Body of pancreas (tissue), 4 donors: ENCODE measurements around the gene PDE3A. TPM values are rescaled to one million over a fixed set of nuclear protein-coding genes. Genes with fewer than 3 reads are reported as not detected.

Experiments used
- ATAC-seq: fragments of 150-250 bp; one replicate; pipeline ENCODE4 v1.9.1; 2016
- DNase-seq, 4 donors: peaks; one replicate each; pipeline ENCODE4 v3.0.0-alpha.2; 2019
- H3K27ac ChIP-seq, 4 donors: fragments of 200-600 bp; sonication (generic); 1 replicate in 3 of 4; 2 replicates in 1 of 4; pipeline versions ENCODE4 v1.5.1 to v1.6.1; 2016 to 2019; ENCODE audit warnings: mild to moderate bottlenecking in 1 of 4, mixed read lengths in 1 of 4, moderate library complexity in 1 of 4
- H3K27me3 ChIP-seq, 2 donors: fragments of 200-600 bp; sonication (generic); one replicate each; pipeline ENCODE4 v1.6.0; 2016; ENCODE audit warnings: mild to moderate bottlenecking in 1 of 2
- H3K36me3 ChIP-seq, 2 donors: fragments of 200-600 bp; sonication (generic); replicated peaks in 1 of 2; 2 replicates each; pipeline ENCODE4 v1.5.1; 2016; ENCODE audit warnings: low read depth in 2 of 2; ENCODE audit not compliant: insufficient read depth in 1 of 2
- H3K4me1 ChIP-seq: fragments of 200-600 bp; sonication (generic); one replicate; pipeline ENCODE4 v1.6.0; 2016
- H3K4me3 ChIP-seq, 2 donors: fragments of 200-600 bp; sonication (generic); 1 replicate in 1 of 2; 2 replicates in 1 of 2; pipeline ENCODE4 v1.5.1; 2016 to 2019
- H3K9me3 ChIP-seq, 3 donors: fragments of 200-600 bp; sonication (generic); 1 replicate in 2 of 3; 2 replicates in 1 of 3; pipeline ENCODE4 v1.5.1; 2016
- POLR2A ChIP-seq, 3 donors: fragments of 450-650 bp; IDR thresholded peaks; one replicate each; pipeline ENCODE4 v1.6.1; 2016; ENCODE audit warnings: antibody characterized with exemption in 3 of 3, mild to moderate bottlenecking in 2 of 3
- WGBS, 2 donors: methylation state at CpG; one replicate each; pipeline ENCODE4 v1.1.5; 2017; 5-methylcytosine and 5-hydroxymethylcytosine counted together
- intact Hi-C: fragments of 100-400 bp; cut with DNase I; formaldehyde crosslinking; loops from one replicate; pipeline ENCODE4 v1.15.1; 2023
- total RNA-seq, 2 donors: library from RNA; depleted of rRNA; stranded (reverse); fragments of >200 nt; gene quantifications; one replicate each; pipeline ENCODE4 v1.1.0, GENCODE V29; 2016
- TF ChIP-seq, protein P1 (sequence below), 7 experiments: fragments of 450-650 bp in 4 of 7; fragments of 200-600 bp in 3 of 7; sonication (generic) in 3 of 7; IDR thresholded peaks; one replicate each; pipeline ENCODE4 v1.5.1; 2016 to 2019; ENCODE audit warnings: antibody characterized with exemption in 7 of 7

PDE3A gene
- total RNA-seq, 2 donors from 2014 or later = 20.5 to 28.3 TPM

DNA sequence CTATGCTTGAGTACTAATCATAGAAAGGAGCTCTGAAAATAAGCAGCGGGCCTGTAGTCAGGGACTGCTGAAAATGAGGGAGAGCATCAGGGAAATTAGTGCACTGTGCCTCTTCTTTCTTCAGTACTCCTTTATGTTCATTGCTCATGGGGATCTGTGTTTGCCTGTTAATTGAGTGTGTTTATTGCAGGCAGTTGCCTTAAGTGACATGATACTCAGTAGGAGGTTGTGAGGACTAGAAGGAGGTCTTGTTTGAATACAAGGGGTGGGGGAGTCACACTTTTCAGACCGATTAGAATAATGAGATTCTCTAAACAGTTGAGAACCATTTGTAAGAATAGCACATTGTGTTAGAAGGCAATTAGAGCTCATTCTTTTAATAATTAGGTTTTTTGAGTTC, 224.2 kb downstream of the PDE3A start:
- Histone ChIP-seq H3K4me3 (no peak overlapping the region), H3K27ac (no peak overlapping the region), H3K9me3 (no peaks in the 10 kb centered on the region), H3K4me1 (no peaks in the 10 kb centered on the region), H3K36me3 (no peaks in the 10 kb centered on the region), H3K27me3 (no peaks in the 10 kb centered on the region)
- WGBS, 2 donors = 37 to 57% methylated on average over 2 of the region's 2 CpGs
- DNase-seq (no peak), ATAC-seq (no peak)
- intact Hi-C loops = no loop called here
- TF ChIP-seq, protein P1, sequence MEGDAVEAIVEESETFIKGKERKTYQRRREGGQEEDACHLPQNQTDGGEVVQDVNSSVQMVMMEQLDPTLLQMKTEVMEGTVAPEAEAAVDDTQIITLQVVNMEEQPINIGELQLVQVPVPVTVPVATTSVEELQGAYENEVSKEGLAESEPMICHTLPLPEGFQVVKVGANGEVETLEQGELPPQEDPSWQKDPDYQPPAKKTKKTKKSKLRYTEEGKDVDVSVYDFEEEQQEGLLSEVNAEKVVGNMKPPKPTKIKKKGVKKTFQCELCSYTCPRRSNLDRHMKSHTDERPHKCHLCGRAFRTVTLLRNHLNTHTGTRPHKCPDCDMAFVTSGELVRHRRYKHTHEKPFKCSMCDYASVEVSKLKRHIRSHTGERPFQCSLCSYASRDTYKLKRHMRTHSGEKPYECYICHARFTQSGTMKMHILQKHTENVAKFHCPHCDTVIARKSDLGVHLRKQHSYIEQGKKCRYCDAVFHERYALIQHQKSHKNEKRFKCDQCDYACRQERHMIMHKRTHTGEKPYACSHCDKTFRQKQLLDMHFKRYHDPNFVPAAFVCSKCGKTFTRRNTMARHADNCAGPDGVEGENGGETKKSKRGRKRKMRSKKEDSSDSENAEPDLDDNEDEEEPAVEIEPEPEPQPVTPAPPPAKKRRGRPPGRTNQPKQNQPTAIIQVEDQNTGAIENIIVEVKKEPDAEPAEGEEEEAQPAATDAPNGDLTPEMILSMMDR (IDR thresholded peaks at IDR 0.05) = no peak
- TF ChIP-seq POLR2A (IDR thresholded peaks at IDR 0.05) = no peak

DNA sequence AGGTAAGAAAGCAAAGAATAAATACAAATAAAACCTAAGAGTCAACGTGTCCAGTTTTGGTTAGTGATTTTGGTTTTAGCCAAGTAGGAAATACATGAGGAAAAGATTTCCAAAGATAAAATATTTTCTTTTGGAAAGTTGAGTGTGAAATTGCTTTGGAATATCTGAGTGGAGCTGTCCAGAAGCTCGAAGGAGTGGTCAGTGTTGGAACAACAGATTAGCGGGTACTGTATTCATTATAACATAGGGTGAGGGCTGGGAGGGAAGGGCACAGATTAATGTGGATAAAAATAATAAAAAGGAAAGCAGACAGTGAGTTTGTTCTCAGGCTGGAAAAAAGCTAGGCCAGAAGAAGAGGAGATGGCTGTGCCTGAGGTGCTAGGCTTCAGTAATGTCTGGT, 225.3 kb downstream of the PDE3A start:
- 58 to 69% methylated on average over 3 of the region's 3 CpGs for WGBS, 2 donors
- H3K27ac ChIP-seq = no peak overlapping the region

DNA sequence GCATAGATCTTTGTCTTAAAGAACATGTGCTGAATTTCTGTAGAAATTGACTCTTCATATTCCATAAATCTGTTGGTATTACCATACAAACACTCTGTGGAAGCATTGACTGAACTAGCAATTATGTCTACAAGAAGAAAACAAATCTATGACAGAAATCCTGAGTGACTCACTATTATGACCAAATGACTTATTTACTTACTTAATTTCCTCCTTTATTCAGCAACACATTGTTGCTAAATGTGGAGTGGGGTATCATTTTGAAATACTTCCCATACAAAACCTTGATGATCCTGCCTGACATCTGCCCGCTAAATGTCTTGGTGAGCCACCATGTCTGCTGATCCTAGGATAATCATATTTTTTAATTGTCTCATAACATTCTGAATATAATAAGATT, 227.7 kb downstream of the PDE3A start:
- no peaks in the 10 kb centered on the region for H3K4me1 ChIP-seq
- WGBS, 2 donors = 66 to 91% methylated on average over 1 of the region's 1 CpG
- no peak for DNase-seq
- H3K27ac ChIP-seq = no peak overlapping the region
- TF ChIP-seq, protein P1 (IDR thresholded peaks at IDR 0.05) = no peak
- ATAC-seq = no peak
- no peaks in the 10 kb centered on the region for H3K36me3 ChIP-seq
- no peaks in the 10 kb centered on the region for H3K27me3 ChIP-seq
- H3K4me3 ChIP-seq = no peak overlapping the region
- intact Hi-C loops = no loop called here
- H3K9me3 ChIP-seq = no peaks in the 10 kb centered on the region

More for the DNA sequence above, 225.3 kb downstream of the PDE3A start:
- Histone ChIP-seq H3K9me3 (no peaks in the 10 kb centered on the region), H3K4me1 (no peaks in the 10 kb centered on the region), H3K36me3 (no peaks in the 10 kb centered on the region), H3K4me3 (no peak overlapping the region), H3K27me3 (no peaks in the 10 kb centered on the region)
- ATAC-seq (no peak), DNase-seq (no peak)
- intact Hi-C loops = no loop called here
- TF ChIP-seq, protein P1 (IDR thresholded peaks at IDR 0.05) = no peak
- no peak for TF ChIP-seq POLR2A (IDR thresholded peaks at IDR 0.05)

DNA sequence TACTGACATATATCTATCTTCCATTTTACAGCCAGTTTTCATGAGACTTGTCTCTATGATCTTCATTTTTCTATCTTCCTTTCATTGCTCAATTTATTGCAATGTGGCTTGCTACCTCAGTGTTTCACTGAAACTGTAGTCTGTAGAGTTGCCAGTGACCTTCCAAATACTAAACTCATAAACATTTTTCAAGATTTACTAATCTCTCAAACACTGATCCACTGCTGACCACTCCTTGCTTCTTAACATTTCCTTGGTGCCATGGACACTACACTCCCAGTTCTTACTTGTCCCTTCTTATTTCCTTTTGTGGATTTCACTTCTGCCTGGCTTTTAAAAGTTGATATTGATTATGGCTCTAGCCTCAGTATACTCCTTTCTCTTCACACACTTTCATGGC, 231.4 kb downstream of the PDE3A start:
- Histone ChIP-seq H3K27ac (no peak overlapping the region), H3K27me3 (no peaks in the 10 kb centered on the region), H3K4me3 (no peak overlapping the region), H3K9me3 (no peaks in the 10 kb centered on the region), H3K4me1 (no peaks in the 10 kb centered on the region), H3K36me3 (no peaks in the 10 kb centered on the region)
- no peak for ATAC-seq
- intact Hi-C loops = no loop called here
- TF ChIP-seq POLR2A (IDR thresholded peaks at IDR 0.05) = no peak
- TF ChIP-seq, protein P1 (IDR thresholded peaks at IDR 0.05) = no peak
- no peak for DNase-seq

DNA sequence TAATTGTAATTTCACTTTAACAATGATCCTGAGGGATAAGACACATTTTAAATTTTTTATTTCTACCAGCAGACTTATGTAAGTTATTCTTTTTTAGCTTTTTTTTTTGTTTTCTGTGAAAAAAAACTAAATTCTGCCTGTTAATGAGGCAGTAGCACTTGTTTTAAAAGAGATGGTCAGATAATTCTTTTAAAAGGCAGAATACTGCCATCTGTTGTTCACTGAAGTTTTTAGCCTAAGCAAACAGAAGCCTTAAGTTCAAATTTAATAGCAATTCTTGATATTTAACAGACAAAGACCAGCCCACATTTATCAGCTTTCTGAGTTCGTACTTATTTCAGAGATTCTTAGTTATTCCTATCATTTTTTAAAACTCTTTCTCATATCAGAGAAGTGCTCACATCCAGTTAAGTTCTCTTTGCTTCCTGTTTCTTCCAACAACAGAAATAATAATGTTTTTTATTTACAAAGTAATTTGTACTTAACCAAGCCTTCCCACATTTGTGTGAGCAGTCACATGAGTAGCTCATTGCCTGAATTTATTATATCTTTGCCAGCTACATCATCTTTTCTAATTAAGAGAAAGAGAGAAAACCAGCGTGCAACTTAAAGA, 233.4 kb downstream of the PDE3A start:
- no peaks in the 10 kb centered on the region for H3K4me1 ChIP-seq
- H3K4me3 ChIP-seq = no peak overlapping the region
- intact Hi-C loops = no loop called here
- TF ChIP-seq POLR2A (IDR thresholded peaks at IDR 0.05) = no peak
- TF ChIP-seq, protein P1 (IDR thresholded peaks at IDR 0.05) = peak in 5 of 7 experiments; percentile 22 to 46 (median 42)
- H3K27me3 ChIP-seq = no peaks in the 10 kb centered on the region
- ATAC-seq (no peak), DNase-seq (no peak)
- H3K9me3 ChIP-seq = no peaks in the 10 kb centered on the region
- peak overlapping the region in 2 of 4 donors; percentile 20 to 49 for H3K27ac ChIP-seq
- WGBS, 2 donors = 32 to 33% methylated on average over 2 of the region's 2 CpGs
- H3K36me3 ChIP-seq = no peaks in the 10 kb centered on the region
